Keratinocyte (primary cell): ENCODE data around the gene DDX60. TPM values are rescaled to one million over a fixed set of nuclear protein-coding genes. Genes with fewer than 3 reads are reported as not detected.
"Not testable (repeated sequence)": the region's sequence is repeated elsewhere in the genome, so short reads cannot be mapped to it uniquely, and the experiment has no call there.

Experiments used
- DNase-seq: peaks from one replicate; pipeline ENCODE4 v3.0.0-alpha.2; 2011; ENCODE audit warnings: low read depth, missing footprints, low spot score
- FAIRE-seq: peaks from 2 replicates; lab custom pipeline; 2011; peaks lifted over from hg19 to GRCh38; lab: Jason Lieb, UNC
- H2AFZ ChIP-seq: 2 replicates; pipeline ENCODE4 v1.6.0; 2012; ENCODE audit warnings: low read length, control low read depth, inconsistent platforms; ENCODE audit not compliant: control insufficient read depth
- H3K27ac ChIP-seq: 2 replicates; pipeline ENCODE4 v1.5.1; 2011; ENCODE audit warnings: low read length; ENCODE audit not compliant: control insufficient read depth, insufficient read depth
- H3K27me3 ChIP-seq: 3 replicates; pipeline ENCODE4 v1.6.0; 2011; ENCODE audit warnings: low read length; ENCODE audit not compliant: control insufficient read depth, insufficient read depth; ENCODE audit errors: extremely low read depth
- H3K36me3 ChIP-seq, 2 experiments: 2 replicates in 1 of 2; 3 replicates in 1 of 2; pipeline ENCODE4 v1.5.1; 2011; ENCODE audit warnings: low read length in 2 of 2, mild to moderate bottlenecking in 1 of 2; ENCODE audit not compliant: control insufficient read depth in 2 of 2, insufficient read depth in 2 of 2; ENCODE audit errors: extremely low read depth in 1 of 2
- H3K4me1 ChIP-seq: 3 replicates; pipeline ENCODE4 v1.5.1; 2011; ENCODE audit warnings: low read length; ENCODE audit not compliant: control insufficient read depth, insufficient read depth; ENCODE audit errors: extremely low read depth
- H3K4me2 ChIP-seq: 3 replicates; pipeline ENCODE4 v1.6.0; 2011; ENCODE audit warnings: low read depth, low read length; ENCODE audit not compliant: control insufficient read depth, insufficient read depth; ENCODE audit errors: extremely low read depth
- H3K4me3 ChIP-seq, 3 experiments: fragments of 200-600 bp in 1 of 3; sonication (generic) in 1 of 3; 2 replicates in 2 of 3; 3 replicates in 1 of 3; pipeline ENCODE4 v1.5.1; 2011 to 2016; ENCODE audit warnings: low read length in 3 of 3, mild to moderate bottlenecking in 3 of 3, control low read depth in 2 of 3, inconsistent platforms in 1 of 3, low read depth in 1 of 3, mixed read lengths in 1 of 3, mixed run types in 1 of 3, moderate library complexity in 1 of 3; ENCODE audit not compliant: control insufficient read depth in 2 of 3, insufficient read depth in 2 of 3; ENCODE audit errors: extremely low read depth in 1 of 3
- H3K79me2 ChIP-seq: 2 replicates; pipeline ENCODE4 v1.6.0; 2012; ENCODE audit warnings: low read length; ENCODE audit not compliant: control insufficient read depth, insufficient read depth
- H3K9ac ChIP-seq: 3 replicates; pipeline ENCODE4 v1.6.0; 2011; ENCODE audit warnings: low read length; ENCODE audit not compliant: control insufficient read depth, insufficient read depth; ENCODE audit errors: extremely low read depth
- H3K9me1 ChIP-seq: 3 replicates; pipeline ENCODE4 v1.6.0; 2011; ENCODE audit warnings: low read length; ENCODE audit not compliant: control insufficient read depth, insufficient read depth; ENCODE audit errors: extremely low read depth
- H3K9me3 ChIP-seq: 2 replicates; pipeline ENCODE4 v1.5.1; 2012; ENCODE audit warnings: low read depth, low read length; ENCODE audit not compliant: control insufficient read depth
- H4K20me1 ChIP-seq: 3 replicates; pipeline ENCODE4 v1.6.0; 2011; ENCODE audit warnings: low read length; ENCODE audit not compliant: control insufficient read depth, insufficient read depth; ENCODE audit errors: extremely low read depth
- CTCF ChIP-seq, 3 experiments: IDR thresholded peaks in 1 of 3; conservative IDR thresholded peaks in 1 of 3; optimal IDR thresholded peaks in 1 of 3; 2 replicates in 2 of 3; 3 replicates in 1 of 3; pipeline versions ENCODE3 to v1.5.1; 2011; ENCODE audit warnings: low read length in 3 of 3, mild to moderate bottlenecking in 3 of 3, moderate library complexity in 2 of 3, control low read depth in 1 of 3, inconsistent platforms in 1 of 3; ENCODE audit not compliant: insufficient read depth in 2 of 3; ENCODE audit errors: extremely low read depth in 1 of 3
- EZH2 ChIP-seq: IDR thresholded peaks from one replicate; pipeline ENCODE4 v1.6.1; 2012; ENCODE audit warnings: inconsistent platforms, mild to moderate bottlenecking, low read length, moderate library complexity
- dilution Hi-C: fragments of 300-500 bp; cut with MboI; formaldehyde crosslinking; loops from one replicate; pipeline ENCODE4 v1.7.0; 2020; ENCODE audit warnings: low sequenced_read_pairs; ENCODE audit not compliant: extremely low pct_ligation_motif_present
- polyA plus RNA-seq, 5 experiments: library from polyadenylated mRNA; depleted of rRNA in 3 of 5; stranded (reverse) in 3 of 5; stranded (forward) in 1 of 5; unstranded in 1 of 5; fragments of >200 nt; gene quantifications; 1 replicate in 1 of 5; 2 replicates in 3 of 5; 3 replicates in 1 of 5; pipeline versions ENCODE4 v1.2.1 to v1.2.3, GENCODE V29; 2011 to 2012; ENCODE audit warnings: missing spikeins in 2 of 5, low read depth in 1 of 5, low replicate concordance in 1 of 5

The DDX60 gene
- polyA plus RNA-seq, 1 donor (not counting 4 experiments of a cell fraction or from before 2014, with no cell fraction given) = 44.6 TPM

GRCh38 chr4:168304744-168305459, 13.7 kb downstream of the DDX60 start:
- Histone ChIP-seq H3K27me3 (no peaks in the 10 kb centered on the region), H3K27ac (peak overlapping the region; percentile 39), H3K9me1 (no peaks in the 10 kb centered on the region), H3K4me3 (no peak overlapping the region), H3K79me2 (no peaks in the 10 kb centered on the region), H3K36me3 (peaks cover 2 to 3% of the 10 kb centered on the region in 2 experiments), H3K9ac (no peak overlapping the region), H2AFZ (no peak overlapping the region), H4K20me1 (no peaks in the 10 kb centered on the region), H3K9me3 (no peaks in the 10 kb centered on the region), H3K4me1 (no peaks in the 10 kb centered on the region), H3K4me2 (no peak overlapping the region)
- no peak for FAIRE-seq
- dilution Hi-C loops = no loop called here
- TF ChIP-seq CTCF (optimal IDR thresholded peaks at IDR 0.05 in 1 of 3, IDR thresholded peaks at IDR 0.05 in 1 of 3, conservative IDR thresholded peaks at IDR 0.05 in 1 of 3; ENCODE audit: extremely low read depth in 1 of 3, insufficient read depth in 2 of 3, low read length in 3 of 3) (no peak), EZH2 (no peak)
- DNase-seq = peak; percentile 86

- H3K27me3 ChIP-seq, H3K9me3 ChIP-seq, H4K20me1 ChIP-seq, H3K4me2 ChIP-seq, H3K4me1 ChIP-seq, H3K79me2 ChIP-seq, FAIRE-seq, H3K36me3 ChIP-seq, H2AFZ ChIP-seq, H3K9me1 ChIP-seq, H3K27ac ChIP-seq, H3K4me3 ChIP-seq, DNase-seq, dilution Hi-C loops, H3K9ac ChIP-seq: not testable (repeated sequence)
Observed at GRCh38 chr4:168303430-168303829, 15.1 kb downstream of the DDX60 start.
